ENCODE data around the gene THBS3. TPM values are rescaled to one million over a fixed set of nuclear protein-coding genes. Genes with fewer than 3 reads are reported as not detected.
A peak's percentile ranks its signal among the peaks of the same experiment; 100 is the strongest.

Gene THBS3
- total and polyA plus RNA-seq, 2 of the 13 experiments (the other 11 are each of a cell fraction or from before 2014, with no cell fraction given) = 0.86 to 3.6 TPM

- no peak for TF ChIP-seq SOX6 (IDR thresholded peaks at IDR 0.05)
- peak; percentile 32; the same call in 1 of the 2 replicates for TF ChIP-seq SOX6 (CRISPR knock-in tag; IDR thresholded peaks at IDR 0.05)
- TF ChIP-seq TRIM24 (CRISPR knock-in tag; IDR thresholded peaks at IDR 0.05) = no peak
- TF ChIP-seq SRSF9 (IDR thresholded peaks at IDR 0.05; ENCODE audit: borderline replicate concordance, insufficient read depth, low read depth, low read length, poor library complexity, severe bottlenecking) = no peak
- peak; percentile 65; the same call in 1 of the 2 replicates for TF ChIP-seq CHD2 (IDR thresholded peaks at IDR 0.05; ENCODE audit: low read depth, low read length)
- no peak for TF ChIP-seq XBP1 (CRISPR knock-in tag; IDR thresholded peaks at IDR 0.05)
- TF ChIP-seq, protein P1, sequence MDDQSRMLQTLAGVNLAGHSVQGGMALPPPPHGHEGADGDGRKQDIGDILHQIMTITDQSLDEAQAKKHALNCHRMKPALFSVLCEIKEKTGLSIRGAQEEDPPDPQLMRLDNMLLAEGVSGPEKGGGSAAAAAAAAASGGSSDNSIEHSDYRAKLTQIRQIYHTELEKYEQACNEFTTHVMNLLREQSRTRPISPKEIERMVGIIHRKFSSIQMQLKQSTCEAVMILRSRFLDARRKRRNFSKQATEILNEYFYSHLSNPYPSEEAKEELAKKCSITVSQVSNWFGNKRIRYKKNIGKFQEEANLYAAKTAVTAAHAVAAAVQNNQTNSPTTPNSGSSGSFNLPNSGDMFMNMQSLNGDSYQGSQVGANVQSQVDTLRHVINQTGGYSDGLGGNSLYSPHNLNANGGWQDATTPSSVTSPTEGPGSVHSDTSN (CRISPR knock-in tag; IDR thresholded peaks at IDR 0.05; ENCODE audit: borderline replicate concordance) = no peak
- no peak for TF ChIP-seq ZNF264 (CRISPR knock-in tag; IDR thresholded peaks at IDR 0.05)
- no peak for TF ChIP-seq SSRP1 (CRISPR knock-in tag; IDR thresholded peaks at IDR 0.05)
- TF ChIP-seq HNRNPK (IDR thresholded peaks at IDR 0.05; ENCODE audit: low read depth, low read length, poor library complexity, severe bottlenecking) = no peak
- TF ChIP-seq ASH2L (IDR thresholded peaks at IDR 0.05; ENCODE audit: insufficient read length, low read depth, low read length) = peak; percentile 65
- no peak; the same call in 1 of the 2 replicates for TF ChIP-seq DMAP1 (CRISPR knock-in tag; IDR thresholded peaks at IDR 0.05)
- TF ChIP-seq MAFF (IDR thresholded peaks at IDR 0.05; ENCODE audit: low read depth, low read length) = no peak
- TF ChIP-seq, protein P2, sequence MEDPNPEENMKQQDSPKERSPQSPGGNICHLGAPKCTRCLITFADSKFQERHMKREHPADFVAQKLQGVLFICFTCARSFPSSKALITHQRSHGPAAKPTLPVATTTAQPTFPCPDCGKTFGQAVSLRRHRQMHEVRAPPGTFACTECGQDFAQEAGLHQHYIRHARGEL (CRISPR knock-in tag; IDR thresholded peaks at IDR 0.05) = no peak
- TF ChIP-seq ARID5B (CRISPR knock-in tag; IDR thresholded peaks at IDR 0.05) = no peak
- TF ChIP-seq ZNF432 (CRISPR knock-in tag; IDR thresholded peaks at IDR 0.05; ENCODE audit: borderline replicate concordance) = no peak
- peak; percentile 13; the same call in 1 of the 2 replicates for TF ChIP-seq GATAD2A (CRISPR knock-in tag; IDR thresholded peaks at IDR 0.05)
- TF ChIP-seq KDM3A (CRISPR knock-in tag; IDR thresholded peaks at IDR 0.05; ENCODE audit: low read depth) = no peak
- TF ChIP-seq ZZZ3 (CRISPR knock-in tag; IDR thresholded peaks at IDR 0.05; ENCODE audit: borderline replicate concordance) = 0 out of 2 replicates have a peak, but pooled peaks have one; percentile 22
- TF ChIP-seq ZNF678 (CRISPR knock-in tag; IDR thresholded peaks at IDR 0.05) = 0 out of 2 replicates have a peak, but pooled peaks have one; percentile 76
- no peak for TF ChIP-seq ZNF567 (CRISPR knock-in tag; IDR thresholded peaks at IDR 0.05; ENCODE audit: borderline replicate concordance)
- no peak for TF ChIP-seq NFKB2 (CRISPR knock-in tag; IDR thresholded peaks at IDR 0.05; ENCODE audit: borderline replicate concordance)
- TF ChIP-seq ZFP90 (CRISPR knock-in tag; IDR thresholded peaks at IDR 0.05; ENCODE audit: borderline replicate concordance) = no peak
- no peak; the same call in 1 of the 2 replicates for TF ChIP-seq HDAC1 (CRISPR knock-in tag; IDR thresholded peaks at IDR 0.05)
- TF ChIP-seq CHCHD3 (CRISPR knock-in tag; IDR thresholded peaks at IDR 0.05) = 0 out of 2 replicates have a peak, but pooled peaks have one; percentile 28
These were observed 19.2 kb upstream of the THBS3 start (continued) for GRCh38 chr1:155226910-155227260.
